Stimulated activated CD4-positive, alpha-beta T cell treated with anti-CD3 and anti-CD28 coated beads, Interleukin-4, amount 100 ng/mL, for 24 hours (primary cell): ENCODE results near the gene FAM193B.

Experiments used
- DNase-seq: peaks from one replicate; pipeline ENCODE4 v3.0.0-alpha.2; 2020

FAM193B gene

DNA sequence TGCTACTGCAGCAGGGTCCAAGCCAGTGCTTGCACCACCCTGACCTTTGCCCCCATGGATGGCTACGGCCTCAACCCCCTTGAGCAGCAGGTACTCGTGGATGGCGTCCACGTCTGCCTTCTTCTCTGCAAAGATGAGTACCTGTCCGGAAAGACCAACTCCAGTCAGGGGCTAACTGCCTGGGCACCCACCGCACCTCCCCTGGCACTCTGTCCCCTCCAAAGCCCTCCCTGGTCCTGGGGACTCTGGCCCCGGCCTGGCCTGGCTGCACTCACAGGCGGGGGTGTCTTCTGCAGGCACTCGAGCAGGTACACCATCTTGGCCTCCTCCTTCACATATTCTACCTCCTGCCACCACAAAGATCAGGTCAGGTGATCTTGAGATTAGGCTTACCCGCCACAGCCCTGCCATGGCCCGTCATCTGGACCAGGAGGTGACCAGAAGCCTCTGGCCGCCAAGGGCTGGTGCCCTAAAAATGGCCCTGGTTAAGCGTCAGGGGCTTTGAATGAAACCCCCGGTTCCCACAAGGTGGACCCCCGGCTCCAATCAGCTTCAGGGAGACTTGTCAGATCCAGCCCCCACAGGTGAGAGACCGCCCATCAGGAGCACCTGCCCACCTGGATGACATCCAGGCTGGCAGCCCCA, 41.5 kb downstream of the FAM193B start:
- no peak for DNase-seq

DNA sequence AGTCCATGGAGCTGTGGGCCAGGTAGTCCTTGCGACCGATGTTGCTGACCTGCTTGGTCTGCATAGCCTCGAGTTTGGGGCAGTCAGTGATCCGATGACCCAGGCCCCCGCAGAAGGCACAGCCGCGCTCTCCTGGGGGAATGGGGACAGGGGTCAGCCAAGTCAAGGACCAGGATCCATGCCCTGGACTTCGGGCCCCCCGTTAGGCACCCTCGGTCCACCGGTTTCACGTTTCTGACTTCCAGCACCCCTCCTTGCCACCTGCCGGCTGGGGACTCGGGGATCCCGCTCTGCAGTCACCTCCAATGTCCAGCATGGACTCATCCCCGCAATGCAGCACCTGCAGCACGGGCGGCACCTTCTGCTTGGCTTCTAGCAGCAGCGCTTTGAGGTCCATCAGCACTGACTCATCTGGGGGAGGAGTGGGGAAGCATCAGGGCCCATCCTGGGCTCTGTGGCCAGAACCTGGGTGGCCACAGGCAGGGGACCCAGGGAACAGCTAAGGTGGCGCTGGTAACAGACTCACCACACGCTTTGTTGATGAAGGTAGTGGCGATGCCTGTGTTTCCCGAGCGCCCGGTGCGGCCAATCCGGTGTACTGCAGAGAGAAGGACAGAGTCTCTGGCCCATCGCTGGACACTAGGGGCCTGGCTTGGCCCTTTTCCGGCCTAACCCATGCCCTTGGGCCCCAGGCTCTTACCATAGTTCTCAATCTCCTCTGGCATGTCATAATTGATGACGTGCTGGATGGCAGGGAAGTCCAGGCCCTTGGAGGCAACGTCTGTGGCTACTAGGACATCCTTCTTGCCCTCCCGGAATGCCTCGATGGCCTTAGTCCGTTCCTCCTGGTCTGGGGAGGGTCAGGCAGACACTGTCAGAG, 42.3 kb downstream of the FAM193B start:
- no peak for DNase-seq

DNA sequence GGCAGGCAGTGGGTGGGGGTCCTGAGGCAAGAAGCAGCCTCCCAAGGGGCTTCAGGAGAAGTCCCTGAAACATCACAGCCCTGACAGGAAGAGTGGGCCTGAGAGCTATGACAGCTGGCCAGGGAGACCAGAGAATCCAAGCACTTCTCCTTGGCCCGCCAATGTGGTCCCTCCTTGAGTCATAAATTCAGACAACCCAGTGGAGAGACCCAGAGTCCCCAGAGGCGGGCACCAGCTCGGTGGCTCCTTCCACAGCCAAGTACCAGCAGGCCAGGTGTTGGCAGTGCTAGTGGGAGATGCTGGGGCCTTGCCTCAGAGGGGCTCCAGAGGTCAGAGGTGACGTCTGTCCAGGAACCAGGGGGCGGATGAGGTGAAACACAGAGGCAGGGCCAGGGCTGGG, 43.2 kb downstream of the FAM193B start:
- no peak for DNase-seq

DNA sequence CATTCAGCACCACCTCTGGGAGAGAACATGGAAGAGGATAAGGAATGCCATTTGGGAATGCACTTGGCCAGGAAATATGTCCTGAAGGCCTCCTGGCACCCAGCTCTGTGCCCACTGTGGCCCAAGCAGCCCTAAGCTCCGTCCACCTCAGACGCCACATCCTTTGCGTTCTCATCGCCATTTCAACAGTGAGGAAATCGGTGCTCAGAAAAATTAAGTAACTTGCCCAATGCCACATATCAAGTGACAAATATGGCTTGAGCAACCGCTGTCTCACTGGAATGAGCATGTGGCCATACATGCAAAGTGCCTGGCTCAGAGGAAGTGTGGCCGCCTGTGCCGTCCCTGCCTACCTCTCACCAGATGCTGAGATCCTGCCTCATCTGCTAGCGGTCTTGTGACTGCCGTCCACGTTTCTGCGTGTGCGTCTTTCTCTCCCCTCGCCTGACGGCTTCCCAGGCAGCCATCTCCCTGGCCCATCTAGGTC, 43.8 kb downstream of the FAM193B start:
- no peak for DNase-seq

DNA sequence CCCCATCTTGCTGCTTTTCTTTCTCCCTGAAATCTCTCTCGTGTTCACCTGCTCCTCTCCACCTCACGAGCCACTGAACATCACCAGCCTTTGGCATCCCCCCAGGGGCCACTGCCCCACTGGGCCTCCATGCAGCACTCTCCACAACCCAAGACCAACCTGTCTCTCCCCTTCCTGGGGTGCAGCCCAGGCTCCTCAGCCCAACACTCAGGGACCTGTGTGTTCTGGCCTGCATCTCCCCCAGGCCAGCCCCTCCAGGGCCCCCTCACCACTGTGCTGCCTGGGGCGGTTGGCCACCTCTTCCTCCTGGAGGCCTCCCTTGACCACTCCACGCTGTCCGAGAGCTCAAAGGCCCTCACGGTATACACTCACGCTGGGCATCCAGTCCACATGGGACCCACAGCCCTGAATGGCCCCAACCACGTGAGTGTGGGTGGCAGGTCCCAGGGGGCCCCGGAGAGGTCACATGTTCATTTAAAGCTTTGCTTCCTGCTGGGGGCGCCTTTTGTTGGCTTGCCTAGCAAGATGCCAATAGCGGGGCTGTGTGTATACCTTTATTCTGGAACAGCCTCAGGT, 44.3 kb downstream of the FAM193B start:
- no peak for DNase-seq

DNA sequence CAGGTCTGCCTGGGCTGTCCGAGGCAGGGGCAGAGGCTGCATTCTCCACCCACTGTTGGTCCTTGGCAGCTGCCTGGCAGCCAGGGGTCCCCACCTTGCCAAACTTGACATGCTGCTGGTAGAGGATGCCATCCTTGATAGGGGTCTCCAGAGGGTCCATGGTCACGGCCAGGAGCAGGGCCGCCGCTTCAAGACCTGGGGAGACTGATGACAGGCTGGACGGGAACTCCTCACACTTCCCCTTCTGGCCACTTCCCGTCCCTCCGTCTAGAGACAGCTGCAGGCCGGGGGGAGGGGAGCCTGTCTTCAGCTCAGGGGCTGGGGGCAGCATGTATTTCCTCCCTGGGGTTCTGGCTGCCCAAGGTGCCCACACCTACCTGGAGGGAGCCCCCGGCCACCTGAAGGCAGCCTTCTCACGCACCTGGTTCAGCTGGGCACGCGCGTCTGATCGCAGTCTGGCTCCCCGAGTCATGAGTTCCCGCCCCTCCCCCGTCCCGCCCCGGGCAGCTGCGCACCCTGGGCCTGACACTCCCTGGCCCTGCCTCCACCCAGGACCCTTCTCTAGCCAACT, 44.9 kb downstream of the FAM193B start, which contains the start of gene DOK3:
Gene DOK3, minus strand, starts transcription at position 446 of the 571 bp plus-strand sequence. Its CDS starts 286 bp downstream, at position 160.
- no peak for DNase-seq

DNA sequence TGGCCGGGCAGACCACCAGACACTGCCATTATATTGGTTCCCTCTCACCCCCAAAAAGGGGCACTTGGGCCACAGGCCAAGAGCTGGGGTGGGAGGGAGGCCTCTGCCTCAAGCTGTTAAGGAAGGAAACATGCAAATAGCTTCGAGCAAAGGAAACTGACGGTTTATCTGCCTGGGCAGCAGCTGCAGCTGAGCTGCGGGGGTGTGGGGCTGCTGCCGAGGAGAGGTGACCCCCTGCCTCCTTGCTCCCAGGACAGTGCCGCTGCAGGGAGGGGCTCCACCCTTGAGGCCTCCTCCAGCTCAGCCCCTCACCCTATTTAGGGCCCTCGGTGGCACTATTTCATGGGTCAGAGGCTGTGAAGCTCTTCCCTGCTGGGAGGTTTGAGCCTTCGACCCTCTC, 45.5 kb downstream of the FAM193B start:
- no peak for DNase-seq

DNA sequence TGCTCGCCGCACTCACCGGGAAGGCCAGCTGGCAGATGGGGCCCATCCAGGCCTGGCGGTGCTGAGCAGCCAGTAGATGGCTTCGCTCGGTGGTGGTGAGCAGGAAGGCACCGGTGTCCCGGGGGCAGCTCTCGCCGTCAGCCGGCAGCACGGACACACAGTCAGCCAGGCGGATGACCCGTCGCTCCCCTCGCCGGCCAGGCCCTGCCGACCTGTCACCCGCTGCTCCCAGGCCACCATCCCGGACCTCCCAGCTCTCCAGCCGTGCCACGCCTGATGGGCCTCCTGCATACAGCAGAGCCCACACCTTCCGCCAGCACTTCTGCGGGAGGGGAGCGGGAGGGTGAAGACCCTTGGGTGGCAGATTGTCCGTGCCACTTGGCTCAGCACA, 46.1 kb downstream of the FAM193B start:
- DNase-seq = no peak

DNA sequence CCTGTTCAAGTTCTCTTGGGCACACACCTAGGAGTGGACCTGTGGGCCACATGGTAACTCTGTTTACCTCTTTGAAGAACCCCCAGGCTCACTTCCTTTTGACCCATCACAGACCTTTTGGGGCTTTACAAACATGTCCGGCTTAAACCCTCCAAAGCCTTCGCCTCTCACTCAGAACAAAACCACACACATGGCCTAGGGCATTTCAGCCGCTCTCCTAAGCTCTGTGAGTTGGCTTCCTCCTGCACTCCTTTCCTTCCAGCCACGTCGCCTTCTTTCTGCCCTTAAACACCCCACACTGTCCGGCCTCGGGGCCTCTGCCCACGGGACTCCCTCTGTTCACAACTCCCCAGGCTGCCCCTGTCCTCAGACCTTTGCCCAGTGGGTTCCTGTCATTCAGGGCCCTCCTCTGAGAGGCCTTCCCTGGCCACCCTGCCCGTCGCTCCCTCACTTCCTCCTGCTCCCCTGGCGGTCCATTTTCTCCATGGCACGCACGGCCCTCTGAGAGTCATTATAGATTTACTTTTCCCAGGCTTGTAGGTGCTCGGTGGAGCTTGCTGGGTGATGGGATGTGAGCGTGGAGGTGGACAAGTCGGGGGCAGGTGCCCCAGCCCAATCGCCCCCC, 46.7 kb downstream of the FAM193B start:
- no peak for DNase-seq

DNA sequence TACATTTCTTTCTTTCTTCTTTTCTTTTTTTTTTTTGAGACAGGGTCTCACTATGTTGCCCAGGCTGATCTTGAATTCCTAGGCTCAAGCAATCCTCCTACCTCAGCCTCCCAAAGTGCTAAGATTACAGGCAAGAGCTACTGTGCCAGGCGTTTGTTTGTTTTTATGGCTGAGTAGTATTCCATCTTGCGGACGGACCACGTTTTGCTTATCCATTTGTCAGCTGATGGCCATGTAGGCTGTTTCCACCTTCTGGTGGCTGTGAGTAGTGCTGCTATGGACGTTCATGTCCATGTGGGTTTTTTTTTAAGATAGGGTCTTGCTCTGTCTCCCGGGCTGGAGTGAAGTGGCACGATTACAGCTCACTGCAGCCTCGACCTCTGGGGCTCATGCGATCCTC, 47.2 kb downstream of the FAM193B start:
- no peak for DNase-seq

DNA sequence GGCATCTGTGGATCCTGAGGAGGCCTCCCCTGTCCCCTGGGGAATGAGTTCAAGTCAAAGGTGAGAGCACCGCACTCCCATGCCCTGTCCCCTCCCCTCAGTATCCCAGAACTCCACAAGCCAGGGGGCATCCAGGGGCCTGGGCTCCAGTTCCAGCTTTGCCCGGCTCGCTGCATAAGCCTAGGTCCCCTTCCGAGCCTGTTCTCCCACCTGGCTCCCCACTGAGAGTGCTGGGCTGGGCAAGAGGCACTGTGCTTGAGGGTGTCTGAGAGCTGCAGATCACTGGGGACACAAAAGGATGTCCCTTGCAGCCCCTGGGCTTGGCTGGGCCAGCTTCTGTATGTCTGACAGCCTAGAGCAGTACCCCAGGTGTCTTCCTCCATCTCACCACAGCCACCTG, 49.3 kb downstream of the FAM193B start:
- DNase-seq = no peak

DNA sequence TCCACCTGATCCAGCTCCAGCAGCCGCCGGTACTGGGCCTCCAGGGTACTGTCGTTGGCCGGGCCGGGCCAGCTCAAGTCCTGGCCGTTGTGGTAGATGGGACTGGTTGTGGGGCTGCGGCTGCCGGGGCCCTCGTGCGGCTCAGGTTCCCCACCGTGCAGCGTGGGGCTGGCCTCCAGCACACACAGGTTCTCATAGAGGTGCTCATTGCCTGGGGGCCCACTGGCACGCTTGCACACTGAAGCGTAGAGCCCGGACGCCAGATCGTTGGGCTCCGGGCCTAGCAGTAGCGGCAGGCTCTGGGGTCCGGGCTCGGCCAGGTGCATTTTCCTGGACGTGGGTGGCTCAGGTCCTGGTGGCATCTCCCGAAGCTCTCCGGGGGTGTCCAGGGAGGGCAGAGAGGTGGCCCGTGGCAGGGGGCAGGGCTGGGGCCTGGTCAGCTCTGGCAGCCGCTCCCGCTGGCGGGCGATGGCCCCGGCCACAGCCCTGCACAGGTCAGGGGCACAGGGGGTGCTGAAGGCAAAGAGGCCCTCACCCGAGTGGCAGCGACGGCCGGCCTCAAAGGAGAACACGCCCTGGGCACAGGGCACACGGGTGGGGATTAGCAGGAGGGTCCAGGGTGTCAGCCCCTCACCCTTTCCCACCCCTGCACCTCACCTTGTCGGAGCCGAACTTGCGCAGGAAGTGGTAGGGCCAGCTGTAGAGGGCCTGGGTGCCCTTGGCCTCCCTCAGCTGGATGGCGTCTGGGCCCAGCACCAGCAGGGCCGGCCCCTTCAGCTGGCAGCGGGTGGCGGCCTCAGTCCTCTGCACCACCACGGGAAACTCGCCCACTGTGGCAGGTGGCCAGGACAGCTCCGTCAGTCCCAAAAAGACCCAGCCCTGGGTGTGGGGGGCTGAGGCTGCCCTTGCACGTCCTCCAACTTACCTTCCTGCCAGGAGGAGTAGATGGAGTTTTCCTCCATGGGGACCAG, 50.0 kb downstream of the FAM193B start:
- DNase-seq = no peak

DNA sequence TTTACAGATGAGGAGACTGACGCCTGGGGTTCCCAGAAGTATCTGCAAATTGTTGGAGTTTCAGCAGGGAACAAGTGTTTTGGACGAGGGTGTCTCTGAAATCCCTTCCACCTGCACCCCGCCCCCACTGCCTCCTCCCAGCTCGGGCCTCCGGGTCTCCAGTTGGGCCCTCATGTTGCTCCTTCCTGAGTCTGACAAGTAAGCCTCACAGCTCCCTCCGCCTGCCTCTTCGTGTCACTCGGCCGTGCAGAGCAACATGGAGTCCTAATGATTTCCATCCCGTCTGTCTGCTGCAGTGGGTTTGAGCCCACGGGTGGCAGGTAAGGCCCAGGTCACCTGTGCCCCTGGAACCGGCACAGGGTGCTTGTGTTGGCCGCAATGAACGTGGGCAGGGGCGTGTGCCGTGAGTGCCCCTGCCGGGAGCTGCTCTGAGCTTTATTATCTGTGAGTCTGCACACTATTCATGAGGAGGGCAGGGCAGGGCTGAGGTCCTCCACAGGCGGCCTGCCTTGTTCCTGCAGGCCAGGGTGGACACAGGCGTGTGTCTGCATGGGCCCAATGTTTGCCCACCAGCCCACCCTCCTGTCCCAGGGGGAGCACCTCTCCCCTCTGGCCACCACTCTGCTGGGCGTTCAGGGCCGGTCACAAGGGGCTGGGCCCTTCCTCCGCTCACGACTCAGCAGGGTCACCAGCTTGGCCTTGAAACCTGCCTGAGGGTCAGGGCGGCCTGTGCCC, 50.8 kb downstream of the FAM193B start:
- DNase-seq = no peak

DNA sequence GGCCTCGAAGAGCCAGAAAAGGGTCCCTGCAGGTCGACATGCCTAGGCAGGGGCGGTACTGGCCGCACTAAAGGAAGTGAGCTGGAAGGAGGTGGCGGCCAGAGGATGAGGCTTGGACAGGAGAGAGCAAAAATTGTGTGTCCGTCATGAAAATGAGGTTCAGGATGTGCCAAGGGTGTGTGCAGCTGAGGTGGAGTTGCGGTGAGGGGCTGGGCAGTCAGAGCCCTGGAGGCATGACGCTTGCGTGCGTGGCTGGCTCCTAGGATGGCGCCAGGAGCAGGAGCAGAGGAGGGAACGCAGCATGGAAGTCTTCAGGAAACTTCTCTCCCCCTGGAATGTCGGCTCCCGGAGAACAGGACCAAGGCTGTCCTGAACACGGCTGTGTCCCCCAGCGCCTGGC, 51.5 kb downstream of the FAM193B start:
- no peak for DNase-seq

DNA sequence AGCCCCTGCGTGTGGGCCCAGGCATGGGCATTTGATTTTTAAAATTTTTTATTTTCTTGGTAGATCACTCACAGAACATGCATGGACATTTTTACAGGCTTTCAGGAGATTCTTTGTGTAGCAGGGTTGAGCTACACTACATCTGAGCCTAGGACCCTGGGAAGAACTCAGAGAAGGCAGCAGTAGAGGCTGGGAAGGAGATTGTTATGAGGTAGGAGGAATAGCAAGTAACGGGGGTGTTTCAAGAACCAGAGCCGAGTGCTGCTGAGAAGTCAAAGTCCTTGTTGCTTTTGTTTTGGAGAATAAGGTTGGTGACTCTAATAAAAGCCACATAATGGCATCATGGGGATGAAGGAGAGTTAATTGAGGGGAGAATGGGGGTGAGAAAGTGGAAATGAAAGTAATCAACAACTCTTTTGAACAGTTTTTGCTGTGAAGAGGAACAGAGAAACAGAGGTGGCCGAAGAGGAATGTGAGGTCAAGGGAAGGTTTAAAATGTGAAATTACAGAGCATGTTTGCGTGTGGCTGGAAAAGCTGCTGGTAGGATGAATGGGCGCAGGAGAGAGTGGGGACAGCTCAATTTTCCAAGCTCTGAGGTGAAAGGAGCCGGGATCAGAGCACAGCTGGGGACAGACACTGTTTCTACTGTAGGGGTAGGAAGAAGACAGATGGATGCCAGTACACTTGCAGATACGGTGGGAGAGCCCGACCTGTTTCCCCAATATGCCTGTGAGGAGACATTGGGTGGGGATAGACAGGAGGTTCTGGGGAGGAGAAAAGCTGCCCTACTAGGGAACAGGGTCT, 52.3 kb downstream of the FAM193B start:
- DNase-seq = no peak

DNA sequence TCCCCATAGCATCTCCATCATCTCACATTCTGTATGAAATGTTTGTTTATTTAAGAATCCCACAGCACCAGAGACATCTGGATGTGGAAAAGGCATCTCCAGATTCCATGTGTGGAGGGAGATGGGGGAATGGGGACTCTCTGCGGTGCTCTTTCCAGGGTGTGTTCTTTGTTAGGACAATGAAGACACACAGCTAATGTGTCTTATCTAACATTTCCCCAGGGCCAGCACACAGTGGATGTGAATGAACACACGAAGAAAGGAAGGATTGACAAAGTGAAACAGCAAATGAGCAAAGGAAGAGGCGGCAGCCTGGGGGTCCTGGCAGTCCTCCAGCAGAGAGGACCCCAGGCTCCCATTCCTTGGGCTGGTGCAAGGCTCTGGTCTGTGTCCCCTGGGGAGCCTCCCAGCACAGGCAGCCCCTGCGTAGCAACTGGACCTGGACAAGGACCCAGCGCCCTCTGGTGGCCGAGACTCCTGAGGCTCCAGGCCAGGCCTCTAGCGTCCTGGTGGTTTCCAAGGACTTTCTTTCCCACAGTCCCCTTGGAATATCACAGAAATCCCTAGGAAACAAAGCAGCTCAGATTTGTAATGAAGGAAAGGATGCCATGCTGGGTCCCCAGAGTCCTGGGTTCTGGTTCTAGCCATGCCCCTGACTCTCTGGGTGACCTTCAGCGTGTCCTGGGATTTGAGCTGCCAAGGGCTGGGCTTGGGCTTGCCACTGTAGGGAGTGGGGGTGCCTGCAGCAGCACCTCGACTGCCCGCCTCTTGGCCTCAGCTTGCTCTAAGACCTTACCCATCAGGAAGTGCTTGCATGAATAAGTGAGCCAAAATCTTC, 53.5 kb downstream of the FAM193B start:
- DNase-seq = peak; percentile 89

DNA sequence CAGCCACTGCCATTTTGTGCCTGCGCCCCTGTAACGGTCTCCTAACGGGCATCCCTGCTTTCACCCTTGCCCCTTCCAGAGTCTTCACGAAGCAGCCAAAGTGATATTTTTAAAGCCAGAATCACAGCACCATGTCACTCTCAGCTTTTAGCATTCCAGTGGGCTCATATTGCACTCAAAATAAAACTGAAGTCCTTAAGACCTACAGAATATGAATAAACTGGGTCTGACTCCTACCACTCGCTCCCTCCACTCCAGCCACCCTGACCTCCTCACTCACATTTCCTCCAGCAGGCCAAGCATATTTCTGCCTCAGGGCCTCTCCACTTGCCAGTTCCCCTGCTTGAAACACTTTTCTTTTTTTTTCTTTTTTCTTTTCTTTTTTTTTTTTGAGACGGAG, 54.5 kb downstream of the FAM193B start:
- no peak for DNase-seq

DNA sequence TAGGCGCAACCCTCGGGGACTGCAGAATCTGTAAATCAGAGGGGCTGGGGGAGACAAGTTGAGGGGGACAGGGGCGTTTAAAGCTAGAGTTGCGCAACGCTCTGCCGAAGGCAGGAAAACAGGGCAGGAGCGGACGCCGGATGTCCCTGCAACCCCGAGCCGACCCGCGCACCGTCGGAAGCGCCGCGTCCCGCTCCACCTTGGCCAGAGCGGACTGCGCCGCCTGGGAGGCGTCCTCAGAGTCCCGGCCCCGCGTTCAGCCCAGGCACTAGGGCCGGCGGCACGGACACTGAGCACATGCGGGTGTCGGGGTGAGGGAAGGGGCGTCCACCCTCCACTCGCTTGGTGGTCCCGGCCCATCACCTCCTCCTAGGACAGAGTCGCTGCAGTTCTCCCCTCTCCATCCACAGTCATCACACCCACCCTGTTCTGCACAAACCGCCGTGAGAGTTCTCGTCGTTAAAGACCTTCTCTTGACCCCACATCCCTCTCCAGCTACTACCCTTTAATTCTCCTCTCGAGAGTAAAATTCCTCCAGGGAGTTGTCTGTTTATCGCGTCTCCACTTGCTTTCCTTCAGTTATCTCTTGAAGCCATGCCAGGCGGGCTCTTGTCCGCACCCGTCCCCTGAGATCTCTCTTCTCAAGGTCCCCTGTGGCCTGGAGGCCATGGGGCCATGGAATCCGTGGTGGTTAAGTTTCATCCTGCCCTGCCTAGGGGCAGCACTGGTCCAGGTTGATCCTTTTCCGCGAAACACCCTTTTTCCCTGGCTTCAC, 56.2 kb downstream of the FAM193B start:
- DNase-seq = no peak
